RCC 7860 (cell line): ENCODE data around the gene C7orf33.

Experiments
- DNase-seq: peaks from one replicate; pipeline ENCODE4 v3.0.0-alpha.2; 2015; ENCODE audit warnings: low spot score
- FAIRE-seq: peaks from 2 replicates; lab custom pipeline; 2012; peaks lifted over from hg19 to GRCh38; lab: Jason Lieb, UNC

The C7orf33 gene

GRCh38 chr7:148624735-148625134 lies 34.2 kb downstream of the C7orf33 start:
- DNase-seq: peak; percentile 28
- peak; percentile 85 for FAIRE-seq

GRCh38 chr7:148625342-148625741 lies 34.8 kb downstream of the C7orf33 start:
- no peak for DNase-seq

GRCh38 chr7:148626828-148627227 lies 36.3 kb downstream of the C7orf33 start:
- FAIRE-seq (no peak), DNase-seq (no peak)

More at GRCh38 chr7:148625342-148625741, 34.8 kb downstream of the C7orf33 start:
- FAIRE-seq: no peak

GRCh38 chr7:148628011-148628410 lies 37.4 kb downstream of the C7orf33 start:
- DNase-seq: no peak
- FAIRE-seq: no peak

GRCh38 chr7:148630078-148630477 lies 39.5 kb downstream of the C7orf33 start:
- FAIRE-seq (no peak), DNase-seq (no peak)

- FAIRE-seq (peak; percentile 97), DNase-seq (peak; percentile 63)
These were observed 43.2 kb downstream of the C7orf33 start for GRCh38 chr7:148633761-148634160.

GRCh38 chr7:148637094-148637493 lies 46.5 kb downstream of the C7orf33 start:
- no peak for FAIRE-seq
- DNase-seq: no peak

- FAIRE-seq (no peak), DNase-seq (no peak)
These were observed 55.3 kb downstream of the C7orf33 start for GRCh38 chr7:148645898-148646297.

GRCh38 chr7:148650232-148650858 lies 59.8 kb downstream of the C7orf33 start:
- peak; percentile 86 for FAIRE-seq
- peak; percentile 76 for DNase-seq

- DNase-seq (no peak), FAIRE-seq (no peak)
These were observed 62.2 kb downstream of the C7orf33 start for GRCh38 chr7:148652773-148653172.

- no peak for FAIRE-seq
- no peak for DNase-seq
These were observed 67.4 kb downstream of the C7orf33 start for GRCh38 chr7:148657929-148658328.

- DNase-seq (no peak), FAIRE-seq (no peak)
These were observed 70.9 kb downstream of the C7orf33 start for GRCh38 chr7:148661471-148661870.

- DNase-seq: peak; percentile 46
These were observed 72.1 kb downstream of the C7orf33 start for GRCh38 chr7:148662646-148663045.

GRCh38 chr7:148664324-148664723 lies 73.8 kb downstream of the C7orf33 start:
- FAIRE-seq (no peak), DNase-seq (no peak)

More at GRCh38 chr7:148662646-148663045, 72.1 kb downstream of the C7orf33 start:
- FAIRE-seq: no peak

GRCh38 chr7:148665221-148665620 lies 74.7 kb downstream of the C7orf33 start:
- DNase-seq (no peak), FAIRE-seq (no peak)
